ENCODE results near the gene NINL.

Gene NINL

GRCh38 chr20:25514195-25514594 is 71.1 kb downstream of the NINL start:
- TF ChIP-seq EGR1 (IDR thresholded peaks at IDR 0.05) (no peak), TAF1 (IDR thresholded peaks at IDR 0.05; ENCODE audit: low read depth) (no peak), YY1 (IDR thresholded peaks at IDR 0.05; ENCODE audit: low read depth) (no peak), TEAD4 (IDR thresholded peaks at IDR 0.05) (no peak)

DNA sequence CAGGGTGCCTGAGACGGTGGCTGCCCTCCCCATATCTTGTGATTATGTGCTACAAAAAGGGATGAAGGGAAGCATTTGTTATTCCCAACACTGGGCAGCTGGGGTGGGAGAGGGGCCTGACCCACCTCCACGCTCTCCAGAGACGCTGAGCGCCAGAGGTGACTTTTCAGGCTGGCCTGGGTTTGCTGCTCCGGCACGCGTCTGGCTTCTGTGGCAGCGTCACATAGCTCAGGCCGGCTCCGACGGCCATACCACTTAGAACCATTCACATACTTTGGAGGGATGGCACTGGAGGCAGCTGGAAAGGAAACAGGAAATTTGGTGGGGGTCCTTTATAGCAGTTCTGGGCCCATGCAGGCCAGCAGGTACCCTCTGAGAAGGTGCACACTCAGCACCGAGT is 72.6 kb downstream of the NINL start:
- TF ChIP-seq NFIC (IDR thresholded peaks at IDR 0.05) (no peak), TCF12 (IDR thresholded peaks at IDR 0.05; ENCODE audit: low read depth) (no peak), ZBTB7A (IDR thresholded peaks at IDR 0.05; ENCODE audit: low read depth) (no peak), TAF1 (IDR thresholded peaks at IDR 0.05; ENCODE audit: low read depth) (no peak), EP300 (IDR thresholded peaks at IDR 0.05; ENCODE audit: borderline replicate concordance) (no peak), TEAD4 (IDR thresholded peaks at IDR 0.05) (no peak), YY1 (IDR thresholded peaks at IDR 0.05; ENCODE audit: low read depth) (no peak), RAD21 (IDR thresholded peaks at IDR 0.05; ENCODE audit: low read depth) (no peak), CEBPB (IDR thresholded peaks at IDR 0.05) (no peak), EGR1 (IDR thresholded peaks at IDR 0.05) (no peak), USF1 (IDR thresholded peaks at IDR 0.05) (no peak), CREB1 (IDR thresholded peaks at IDR 0.05; ENCODE audit: low read depth) (no peak), FOXM1 (IDR thresholded peaks at IDR 0.05; ENCODE audit: borderline replicate concordance, low read depth) (no peak)
- TF ChIP-seq, protein P1, sequence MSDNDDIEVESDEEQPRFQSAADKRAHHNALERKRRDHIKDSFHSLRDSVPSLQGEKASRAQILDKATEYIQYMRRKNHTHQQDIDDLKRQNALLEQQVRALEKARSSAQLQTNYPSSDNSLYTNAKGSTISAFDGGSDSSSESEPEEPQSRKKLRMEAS (IDR thresholded peaks at IDR 0.05): no peak
- TF ChIP-seq, protein P2, sequence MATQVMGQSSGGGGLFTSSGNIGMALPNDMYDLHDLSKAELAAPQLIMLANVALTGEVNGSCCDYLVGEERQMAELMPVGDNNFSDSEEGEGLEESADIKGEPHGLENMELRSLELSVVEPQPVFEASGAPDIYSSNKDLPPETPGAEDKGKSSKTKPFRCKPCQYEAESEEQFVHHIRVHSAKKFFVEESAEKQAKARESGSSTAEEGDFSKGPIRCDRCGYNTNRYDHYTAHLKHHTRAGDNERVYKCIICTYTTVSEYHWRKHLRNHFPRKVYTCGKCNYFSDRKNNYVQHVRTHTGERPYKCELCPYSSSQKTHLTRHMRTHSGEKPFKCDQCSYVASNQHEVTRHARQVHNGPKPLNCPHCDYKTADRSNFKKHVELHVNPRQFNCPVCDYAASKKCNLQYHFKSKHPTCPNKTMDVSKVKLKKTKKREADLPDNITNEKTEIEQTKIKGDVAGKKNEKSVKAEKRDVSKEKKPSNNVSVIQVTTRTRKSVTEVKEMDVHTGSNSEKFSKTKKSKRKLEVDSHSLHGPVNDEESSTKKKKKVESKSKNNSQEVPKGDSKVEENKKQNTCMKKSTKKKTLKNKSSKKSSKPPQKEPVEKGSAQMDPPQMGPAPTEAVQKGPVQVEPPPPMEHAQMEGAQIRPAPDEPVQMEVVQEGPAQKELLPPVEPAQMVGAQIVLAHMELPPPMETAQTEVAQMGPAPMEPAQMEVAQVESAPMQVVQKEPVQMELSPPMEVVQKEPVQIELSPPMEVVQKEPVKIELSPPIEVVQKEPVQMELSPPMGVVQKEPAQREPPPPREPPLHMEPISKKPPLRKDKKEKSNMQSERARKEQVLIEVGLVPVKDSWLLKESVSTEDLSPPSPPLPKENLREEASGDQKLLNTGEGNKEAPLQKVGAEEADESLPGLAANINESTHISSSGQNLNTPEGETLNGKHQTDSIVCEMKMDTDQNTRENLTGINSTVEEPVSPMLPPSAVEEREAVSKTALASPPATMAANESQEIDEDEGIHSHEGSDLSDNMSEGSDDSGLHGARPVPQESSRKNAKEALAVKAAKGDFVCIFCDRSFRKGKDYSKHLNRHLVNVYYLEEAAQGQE (IDR thresholded peaks at IDR 0.05; ENCODE audit: low read depth): no peak

DNA sequence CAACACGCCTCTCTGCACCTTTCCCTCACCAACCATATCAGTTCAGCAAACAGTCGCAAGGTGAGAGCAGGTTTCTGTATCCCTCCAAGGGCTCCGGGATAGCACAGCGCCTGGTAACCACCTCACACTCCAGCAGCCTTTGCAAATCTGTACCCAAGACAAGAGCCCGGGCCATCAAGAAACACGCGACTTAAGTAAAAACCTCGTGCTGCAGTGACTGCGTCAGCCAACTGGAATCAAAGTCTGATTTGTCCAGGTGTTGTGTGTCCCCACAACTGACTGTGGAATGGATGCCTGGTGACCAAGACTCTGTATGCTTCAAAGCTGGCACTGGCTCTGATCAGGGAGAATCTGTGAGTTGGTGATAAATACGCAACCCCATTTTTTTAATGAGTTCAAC is 74.1 kb downstream of the NINL start:
- TF ChIP-seq TEAD4 (IDR thresholded peaks at IDR 0.05): no peak
- no peak for TF ChIP-seq ZBTB7A (IDR thresholded peaks at IDR 0.05; ENCODE audit: low read depth)
- TF ChIP-seq EP300 (IDR thresholded peaks at IDR 0.05; ENCODE audit: borderline replicate concordance): no peak
- no peak for TF ChIP-seq NFIC (IDR thresholded peaks at IDR 0.05)
- TF ChIP-seq, protein P1 (IDR thresholded peaks at IDR 0.05): no peak
- TF ChIP-seq, protein P2 (IDR thresholded peaks at IDR 0.05; ENCODE audit: low read depth): no peak
- TF ChIP-seq FOXM1 (IDR thresholded peaks at IDR 0.05; ENCODE audit: borderline replicate concordance, low read depth): no peak
- no peak for TF ChIP-seq YY1 (IDR thresholded peaks at IDR 0.05; ENCODE audit: low read depth)

- no peak for TF ChIP-seq EGR1 (IDR thresholded peaks at IDR 0.05)
- TF ChIP-seq CREB1 (IDR thresholded peaks at IDR 0.05; ENCODE audit: low read depth): no peak
- TF ChIP-seq ZBTB7A (IDR thresholded peaks at IDR 0.05; ENCODE audit: low read depth): no peak
- TF ChIP-seq, protein P2 (IDR thresholded peaks at IDR 0.05; ENCODE audit: low read depth): no peak
- TF ChIP-seq USF1 (IDR thresholded peaks at IDR 0.05): no peak
- no peak for TF ChIP-seq FOXM1 (IDR thresholded peaks at IDR 0.05; ENCODE audit: borderline replicate concordance, low read depth)
- TF ChIP-seq, protein P1 (IDR thresholded peaks at IDR 0.05): no peak
- no peak for TF ChIP-seq CEBPB (IDR thresholded peaks at IDR 0.05)
- no peak for TF ChIP-seq TCF12 (IDR thresholded peaks at IDR 0.05; ENCODE audit: low read depth)
- TF ChIP-seq NFIC (IDR thresholded peaks at IDR 0.05): no peak
- no peak for TF ChIP-seq YY1 (IDR thresholded peaks at IDR 0.05; ENCODE audit: low read depth)
- no peak for TF ChIP-seq EP300 (IDR thresholded peaks at IDR 0.05; ENCODE audit: borderline replicate concordance)
- no peak for TF ChIP-seq RAD21 (IDR thresholded peaks at IDR 0.05; ENCODE audit: low read depth)
- no peak for TF ChIP-seq TAF1 (IDR thresholded peaks at IDR 0.05; ENCODE audit: low read depth)
- no peak for TF ChIP-seq TEAD4 (IDR thresholded peaks at IDR 0.05)
These were observed 74.6 kb downstream of the NINL start for GRCh38 chr20:25510721-25511120.

Data from Ishikawa (cell line).